Lower leg skin (tissue), 3 donors: ENCODE data around the gene ZNF580.

ENCODE experiments used
- CTCF ChIP-seq, 3 donors: fragments of 450-650 bp; IDR thresholded peaks; one replicate each; pipeline ENCODE4 v1.5.1; 2016; ENCODE audit warnings: antibody characterized with exemption in 3 of 3, mild to moderate bottlenecking in 3 of 3, moderate library complexity in 2 of 3
- POLR2A ChIP-seq, 2 donors: fragments of 450-650 bp; IDR thresholded peaks; one replicate each; pipeline ENCODE4 v1.6.1; 2016 to 2017; ENCODE audit warnings: antibody characterized with exemption in 2 of 2, mild to moderate bottlenecking in 1 of 2, moderate library complexity in 1 of 2

DNA sequence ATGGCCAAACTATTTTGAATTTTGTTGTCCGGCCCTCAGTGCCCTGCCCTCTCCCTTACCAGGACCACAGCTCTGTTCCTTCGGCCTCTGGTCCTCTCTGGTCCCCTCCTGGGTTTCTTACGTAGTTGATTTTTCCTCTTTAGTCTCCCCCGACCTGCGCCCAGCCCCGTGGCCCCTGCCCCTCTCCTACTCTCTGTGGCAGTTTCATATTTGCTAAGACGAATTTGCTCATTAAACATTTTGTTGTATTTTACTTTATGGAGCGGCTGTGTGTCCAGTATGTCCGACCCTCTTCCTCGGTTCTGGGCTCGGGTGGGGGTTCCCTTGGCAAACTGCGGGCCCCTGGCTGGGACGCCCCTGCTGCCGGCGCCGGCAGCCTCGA is 33.6 kb downstream of the ZNF580 start:
- TF ChIP-seq CTCF (IDR thresholded peaks at IDR 0.05) (no peak), POLR2A (IDR thresholded peaks at IDR 0.05) (no peak)
